C4-2B (cell line): Measurements from ENCODE around the gene SHISAL1.

Experiments used
- CTCF ChIP-seq: fragments of 450-650 bp; conservative IDR thresholded peaks from 2 replicates; pipeline ENCODE4 v1.5.1; 2017; ENCODE audit warnings: mild to moderate bottlenecking
- ZFX ChIP-seq: fragments of 450-650 bp; IDR thresholded peaks from 2 replicates; pipeline ENCODE4 v1.6.1; 2017

GRCh38 chr22:44204739-44205515 lies 107.8 kb downstream of the SHISAL1 start:
- TF ChIP-seq CTCF: no peak
- no peak for TF ChIP-seq ZFX
